ENCODE data around the gene TTC1.

Gene TTC1

DNA sequence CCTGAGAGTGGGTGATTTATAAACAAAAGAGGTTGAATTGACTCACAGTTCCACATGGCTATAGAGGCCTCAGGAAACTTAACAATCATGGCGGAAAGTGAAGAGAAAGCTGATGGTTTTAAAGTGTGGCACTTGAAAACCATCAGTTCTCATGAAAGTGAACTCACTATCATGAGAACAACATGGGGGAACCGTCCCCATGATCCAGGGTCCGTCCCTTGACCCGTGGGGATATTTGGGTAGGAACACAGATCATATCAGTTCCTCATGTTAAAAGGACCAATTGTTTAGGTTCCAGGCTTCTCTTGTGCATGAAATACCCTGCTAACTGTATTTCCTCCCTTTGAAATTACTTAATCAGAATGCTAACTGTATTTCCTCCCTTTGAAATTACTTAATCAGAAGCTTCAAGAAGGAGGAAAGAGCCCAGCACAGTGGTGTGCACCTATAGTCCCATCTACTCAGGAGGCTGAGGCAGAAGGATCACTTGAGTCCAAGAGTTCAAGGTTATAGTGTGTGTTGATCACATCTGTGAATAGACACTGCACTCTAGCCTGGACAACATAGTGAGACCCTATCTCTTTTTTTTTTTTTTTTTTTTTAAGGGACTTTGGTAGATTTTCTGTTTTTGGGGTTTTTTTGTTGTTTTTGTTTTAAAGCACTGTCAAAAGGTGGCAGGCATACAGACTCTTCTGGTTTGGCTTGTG, 24.8 kb downstream of the TTC1 start:
- TF ChIP-seq TAF1 (IDR thresholded peaks at IDR 0.05; ENCODE audit: borderline replicate concordance, insufficient read depth, low read length) (no peak), FOXP2 (optimal IDR thresholded peaks at IDR 0.05; ENCODE audit: borderline replicate concordance, extremely low read depth, extremely low read length, insufficient read depth) (no peak), SIN3A (IDR thresholded peaks at IDR 0.05; ENCODE audit: borderline replicate concordance, insufficient read depth, low read length) (no peak), POLR2AphosphoS5 (IDR thresholded peaks at IDR 0.05; ENCODE audit: low read depth, low read length) (no peak)
- TF ChIP-seq, protein P1, sequence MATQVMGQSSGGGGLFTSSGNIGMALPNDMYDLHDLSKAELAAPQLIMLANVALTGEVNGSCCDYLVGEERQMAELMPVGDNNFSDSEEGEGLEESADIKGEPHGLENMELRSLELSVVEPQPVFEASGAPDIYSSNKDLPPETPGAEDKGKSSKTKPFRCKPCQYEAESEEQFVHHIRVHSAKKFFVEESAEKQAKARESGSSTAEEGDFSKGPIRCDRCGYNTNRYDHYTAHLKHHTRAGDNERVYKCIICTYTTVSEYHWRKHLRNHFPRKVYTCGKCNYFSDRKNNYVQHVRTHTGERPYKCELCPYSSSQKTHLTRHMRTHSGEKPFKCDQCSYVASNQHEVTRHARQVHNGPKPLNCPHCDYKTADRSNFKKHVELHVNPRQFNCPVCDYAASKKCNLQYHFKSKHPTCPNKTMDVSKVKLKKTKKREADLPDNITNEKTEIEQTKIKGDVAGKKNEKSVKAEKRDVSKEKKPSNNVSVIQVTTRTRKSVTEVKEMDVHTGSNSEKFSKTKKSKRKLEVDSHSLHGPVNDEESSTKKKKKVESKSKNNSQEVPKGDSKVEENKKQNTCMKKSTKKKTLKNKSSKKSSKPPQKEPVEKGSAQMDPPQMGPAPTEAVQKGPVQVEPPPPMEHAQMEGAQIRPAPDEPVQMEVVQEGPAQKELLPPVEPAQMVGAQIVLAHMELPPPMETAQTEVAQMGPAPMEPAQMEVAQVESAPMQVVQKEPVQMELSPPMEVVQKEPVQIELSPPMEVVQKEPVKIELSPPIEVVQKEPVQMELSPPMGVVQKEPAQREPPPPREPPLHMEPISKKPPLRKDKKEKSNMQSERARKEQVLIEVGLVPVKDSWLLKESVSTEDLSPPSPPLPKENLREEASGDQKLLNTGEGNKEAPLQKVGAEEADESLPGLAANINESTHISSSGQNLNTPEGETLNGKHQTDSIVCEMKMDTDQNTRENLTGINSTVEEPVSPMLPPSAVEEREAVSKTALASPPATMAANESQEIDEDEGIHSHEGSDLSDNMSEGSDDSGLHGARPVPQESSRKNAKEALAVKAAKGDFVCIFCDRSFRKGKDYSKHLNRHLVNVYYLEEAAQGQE (IDR thresholded peaks at IDR 0.05; ENCODE audit: insufficient read depth in 1 of 2, low read depth in 2 of 2, low read length in 2 of 2) = no peak

DNA sequence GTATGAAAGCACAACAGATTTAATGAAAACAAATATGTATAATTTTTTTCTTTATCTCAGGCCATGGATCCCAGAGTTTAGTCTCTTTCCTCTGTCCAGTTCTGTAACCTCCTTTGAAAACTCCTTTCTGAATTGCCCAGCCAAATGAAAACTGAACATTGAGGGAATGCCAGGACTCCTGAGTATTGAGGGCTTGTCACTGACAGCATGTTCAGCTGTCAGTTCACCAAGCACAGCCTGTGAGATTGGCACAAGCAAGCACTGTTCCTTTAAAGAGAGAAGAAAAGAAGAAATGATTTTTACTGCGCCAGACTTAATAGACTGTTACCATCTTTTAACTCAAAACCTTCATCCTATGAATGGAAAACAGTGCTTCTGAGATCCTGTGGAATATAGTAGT, 27.3 kb downstream of the TTC1 start:
- TF ChIP-seq TAF1 (IDR thresholded peaks at IDR 0.05; ENCODE audit: borderline replicate concordance, insufficient read depth, low read length) (no peak), FOXP2 (optimal IDR thresholded peaks at IDR 0.05; ENCODE audit: borderline replicate concordance, extremely low read depth, extremely low read length, insufficient read depth) (no peak), SIN3A (IDR thresholded peaks at IDR 0.05; ENCODE audit: borderline replicate concordance, insufficient read depth, low read length) (no peak), POLR2AphosphoS5 (IDR thresholded peaks at IDR 0.05; ENCODE audit: low read depth, low read length) (no peak)
- TF ChIP-seq, protein P1 (IDR thresholded peaks at IDR 0.05; ENCODE audit: insufficient read depth in 1 of 2, low read depth in 2 of 2, low read length in 2 of 2) = no peak

DNA sequence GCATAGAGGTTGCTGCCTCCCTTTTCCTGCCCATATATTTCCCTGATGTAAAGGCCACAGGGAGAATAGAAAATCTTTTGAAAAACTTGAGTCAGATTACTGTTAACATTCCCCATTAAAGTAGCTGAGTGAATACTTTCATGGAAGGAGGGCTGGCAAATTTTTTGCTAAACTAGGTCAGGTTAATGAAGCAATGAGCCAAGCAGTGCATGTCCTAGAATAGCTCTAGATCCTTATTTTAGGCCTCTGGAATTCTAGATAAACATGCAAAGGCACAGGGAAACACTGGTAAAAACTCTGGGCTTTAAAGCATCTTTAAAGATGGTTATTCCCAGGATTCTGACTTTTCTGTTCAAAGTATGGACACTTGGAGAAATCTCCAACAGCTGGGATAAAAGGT, 27.9 kb downstream of the TTC1 start:
- TF ChIP-seq, protein P1 (IDR thresholded peaks at IDR 0.05; ENCODE audit: insufficient read depth in 1 of 2, low read depth in 2 of 2, low read length in 2 of 2) = no peak
- TF ChIP-seq TAF1 (IDR thresholded peaks at IDR 0.05; ENCODE audit: borderline replicate concordance, insufficient read depth, low read length) (no peak), POLR2AphosphoS5 (IDR thresholded peaks at IDR 0.05; ENCODE audit: low read depth, low read length) (no peak), SIN3A (IDR thresholded peaks at IDR 0.05; ENCODE audit: borderline replicate concordance, insufficient read depth, low read length) (no peak), FOXP2 (optimal IDR thresholded peaks at IDR 0.05; ENCODE audit: borderline replicate concordance, extremely low read depth, extremely low read length, insufficient read depth) (no peak)

DNA sequence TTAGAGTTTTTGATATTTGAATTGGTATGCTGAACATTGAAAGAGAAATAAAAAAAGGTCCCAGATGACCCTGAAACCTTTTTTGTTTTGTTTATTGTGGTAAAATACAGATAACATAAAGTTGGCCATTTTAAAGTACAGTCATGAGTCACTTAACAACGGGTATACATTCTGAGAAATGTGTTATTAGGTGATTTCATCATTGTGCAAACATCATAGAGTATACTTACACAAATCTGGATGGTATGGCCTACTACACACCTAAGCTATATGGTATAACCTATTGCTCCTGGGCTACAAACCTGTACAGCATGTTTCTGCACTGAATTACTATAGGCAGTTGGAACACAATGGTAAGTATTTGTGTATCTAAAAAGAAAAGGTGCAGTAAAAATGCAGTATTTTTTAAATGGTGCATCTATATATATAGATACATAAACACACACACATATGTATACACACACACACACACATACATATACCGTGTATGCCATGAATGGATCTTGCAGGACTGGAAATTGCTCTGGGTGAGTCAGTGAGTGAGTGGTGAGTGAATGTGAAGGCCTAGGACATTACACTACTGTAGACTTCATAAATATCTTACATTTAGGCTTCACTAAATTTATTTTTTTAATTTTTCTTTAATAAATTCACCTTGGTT, 31.0 kb downstream of the TTC1 start:
- TF ChIP-seq, protein P1 (IDR thresholded peaks at IDR 0.05; ENCODE audit: insufficient read depth in 1 of 2, low read depth in 2 of 2, low read length in 2 of 2) = no peak
- TF ChIP-seq POLR2AphosphoS5 (IDR thresholded peaks at IDR 0.05; ENCODE audit: low read depth, low read length) = no peak
- no peak for TF ChIP-seq SIN3A (IDR thresholded peaks at IDR 0.05; ENCODE audit: borderline replicate concordance, insufficient read depth, low read length)
- TF ChIP-seq TAF1 (IDR thresholded peaks at IDR 0.05; ENCODE audit: borderline replicate concordance, insufficient read depth, low read length) = no peak
- no peak for TF ChIP-seq FOXP2 (optimal IDR thresholded peaks at IDR 0.05; ENCODE audit: borderline replicate concordance, extremely low read depth, extremely low read length, insufficient read depth)
